NB4 (cell line): ENCODE measurements around the gene ANKRD61.
"Not testable (repeated sequence)": the region's sequence is repeated elsewhere in the genome, so short reads cannot be mapped to it uniquely, and the experiment has no call there.

Experiments used
- CTCF ChIP-seq: IDR thresholded peaks from one replicate; pipeline ENCODE4 v1.5.1; 2012; ENCODE audit warnings: low read depth, low read length
- MAX ChIP-seq: IDR thresholded peaks from 2 replicates; pipeline ENCODE4 v1.6.1; 2011; ENCODE audit warnings: low read depth, low read length
- POLR2A ChIP-seq: IDR thresholded peaks from 2 replicates; pipeline ENCODE4 v1.6.1; 2011; ENCODE audit warnings: mild to moderate bottlenecking; ENCODE audit not compliant: insufficient read length; ENCODE audit errors: extremely low read depth

GRCh38 chr7:6007835-6008590 is 23.2 kb upstream of the ANKRD61 start:
- TF ChIP-seq CTCF, POLR2A, MAX: not testable (repeated sequence)
